ENCODE data around the gene KCTD12. TPM values are rescaled to one million over a fixed set of nuclear protein-coding genes. Genes with fewer than 3 reads are reported as not detected.
"Not testable (repeated sequence)": the region's sequence is repeated elsewhere in the genome, so short reads cannot be mapped to it uniquely, and the experiment has no call there.

The KCTD12 gene
- total and polyA plus RNA-seq, 2 experiments from 2014 or later, result 9.1 to 70.5 TPM

DNA sequence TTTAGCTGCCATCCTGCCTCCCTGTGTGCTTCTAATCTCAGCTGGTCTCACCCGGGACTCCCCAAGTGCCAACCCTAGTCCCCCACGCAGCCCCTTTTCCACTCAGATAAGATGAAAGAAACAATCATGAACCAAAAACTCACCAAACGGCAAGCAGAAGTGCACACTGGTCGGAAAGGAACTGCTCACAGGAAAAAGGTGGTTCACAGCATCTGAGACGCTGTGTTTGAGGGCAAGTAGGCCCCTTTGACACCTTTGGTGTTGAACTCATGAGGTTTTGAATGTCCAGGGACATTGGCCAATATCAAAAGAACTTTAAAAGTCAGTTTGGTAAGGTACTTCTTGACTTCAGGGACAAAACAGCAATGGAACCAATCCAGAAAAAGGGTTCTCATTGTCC lies 41.8 kb upstream of the KCTD12 start:
- H3K4me1 ChIP-seq (ENCODE audit: insufficient read depth), result peaks cover 23% of the 10 kb centered on the region
- no peaks in the 10 kb centered on the region for H3K9me2 ChIP-seq (replicated peaks; ENCODE audit: insufficient read depth)
- H3K4me3 ChIP-seq, result no peak overlapping the region
- TF ChIP-seq EZH2 (IDR thresholded peaks at IDR 0.05; ENCODE audit: borderline replicate concordance), result no peak
- TF ChIP-seq EZH2phosphoT487 (IDR thresholded peaks at IDR 0.05; ENCODE audit: low read depth, severe bottlenecking, unreplicated experiment), result no peak
- TF ChIP-seq, protein P1, sequence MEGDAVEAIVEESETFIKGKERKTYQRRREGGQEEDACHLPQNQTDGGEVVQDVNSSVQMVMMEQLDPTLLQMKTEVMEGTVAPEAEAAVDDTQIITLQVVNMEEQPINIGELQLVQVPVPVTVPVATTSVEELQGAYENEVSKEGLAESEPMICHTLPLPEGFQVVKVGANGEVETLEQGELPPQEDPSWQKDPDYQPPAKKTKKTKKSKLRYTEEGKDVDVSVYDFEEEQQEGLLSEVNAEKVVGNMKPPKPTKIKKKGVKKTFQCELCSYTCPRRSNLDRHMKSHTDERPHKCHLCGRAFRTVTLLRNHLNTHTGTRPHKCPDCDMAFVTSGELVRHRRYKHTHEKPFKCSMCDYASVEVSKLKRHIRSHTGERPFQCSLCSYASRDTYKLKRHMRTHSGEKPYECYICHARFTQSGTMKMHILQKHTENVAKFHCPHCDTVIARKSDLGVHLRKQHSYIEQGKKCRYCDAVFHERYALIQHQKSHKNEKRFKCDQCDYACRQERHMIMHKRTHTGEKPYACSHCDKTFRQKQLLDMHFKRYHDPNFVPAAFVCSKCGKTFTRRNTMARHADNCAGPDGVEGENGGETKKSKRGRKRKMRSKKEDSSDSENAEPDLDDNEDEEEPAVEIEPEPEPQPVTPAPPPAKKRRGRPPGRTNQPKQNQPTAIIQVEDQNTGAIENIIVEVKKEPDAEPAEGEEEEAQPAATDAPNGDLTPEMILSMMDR (IDR thresholded peaks at IDR 0.05; ENCODE audit: poor library complexity), result no peak
- 91% methylated on average over 5 of the region's 5 CpGs for WGBS (ENCODE audit: low lambda C conversion rate, missing lambda C conversion rate)
- H3K79me2 ChIP-seq, result no peaks in the 10 kb centered on the region
- DNase-seq (ENCODE audit: low spot score), result no peak
- no peak overlapping the region for H2AFZ ChIP-seq
- peak overlapping the region; percentile 47 for H3K27ac ChIP-seq
- H3K9me3 ChIP-seq (ENCODE audit: low read depth), result no peaks in the 10 kb centered on the region
- no peak overlapping the region for H3K4me2 ChIP-seq
- H4K20me1 ChIP-seq (ENCODE audit: insufficient read depth, poor library complexity, severe bottlenecking), result no peaks in the 10 kb centered on the region
- H3K36me3 ChIP-seq (replicated peaks; ENCODE audit: insufficient read depth, low read depth), result no peaks in the 10 kb centered on the region
- no peaks in the 10 kb centered on the region for H3K27me3 ChIP-seq

DNA sequence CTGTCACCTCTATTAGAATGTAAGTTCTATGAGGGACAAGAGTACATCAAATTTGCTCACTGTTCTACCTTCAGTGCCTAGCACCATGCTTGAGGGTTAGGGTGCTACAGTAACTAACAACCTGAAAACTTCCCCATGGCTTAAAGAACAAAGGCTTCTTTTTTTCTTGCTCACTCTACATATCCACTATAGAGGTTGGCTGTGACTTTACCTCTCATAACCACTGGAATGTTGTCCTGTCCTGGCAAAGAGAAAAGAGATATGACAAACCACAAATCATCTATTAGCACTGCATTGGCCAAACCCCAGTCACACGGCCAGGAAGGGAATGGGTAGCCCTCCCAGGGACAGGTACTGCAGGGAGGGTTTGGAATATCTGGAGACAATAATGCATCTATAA lies 38.9 kb upstream of the KCTD12 start:
- no peak for DNase-seq (ENCODE audit: low spot score)
- Histone ChIP-seq H3K27ac (no peak overlapping the region), H3K9me3 (ENCODE audit: low read depth) (no peaks in the 10 kb centered on the region), H3K4me3 (no peak overlapping the region), H4K20me1 (ENCODE audit: insufficient read depth, poor library complexity, severe bottlenecking) (no peaks in the 10 kb centered on the region), H3K4me2 (no peak overlapping the region), H2AFZ (no peak overlapping the region), H3K4me1 (ENCODE audit: insufficient read depth) (peaks cover 23% of the 10 kb centered on the region), H3K79me2 (no peaks in the 10 kb centered on the region), H3K36me3 (replicated peaks; ENCODE audit: insufficient read depth, low read depth) (no peaks in the 10 kb centered on the region), H3K27me3 (no peaks in the 10 kb centered on the region), H3K9me2 (replicated peaks; ENCODE audit: insufficient read depth) (no peaks in the 10 kb centered on the region)
- 67% methylated on average over 1 of the region's 1 CpG for WGBS (ENCODE audit: low lambda C conversion rate, missing lambda C conversion rate)
- TF ChIP-seq EZH2phosphoT487 (IDR thresholded peaks at IDR 0.05; ENCODE audit: low read depth, severe bottlenecking, unreplicated experiment), result no peak
- TF ChIP-seq EZH2 (IDR thresholded peaks at IDR 0.05; ENCODE audit: borderline replicate concordance), result no peak
- TF ChIP-seq, protein P1 (IDR thresholded peaks at IDR 0.05; ENCODE audit: poor library complexity), result no peak

DNA sequence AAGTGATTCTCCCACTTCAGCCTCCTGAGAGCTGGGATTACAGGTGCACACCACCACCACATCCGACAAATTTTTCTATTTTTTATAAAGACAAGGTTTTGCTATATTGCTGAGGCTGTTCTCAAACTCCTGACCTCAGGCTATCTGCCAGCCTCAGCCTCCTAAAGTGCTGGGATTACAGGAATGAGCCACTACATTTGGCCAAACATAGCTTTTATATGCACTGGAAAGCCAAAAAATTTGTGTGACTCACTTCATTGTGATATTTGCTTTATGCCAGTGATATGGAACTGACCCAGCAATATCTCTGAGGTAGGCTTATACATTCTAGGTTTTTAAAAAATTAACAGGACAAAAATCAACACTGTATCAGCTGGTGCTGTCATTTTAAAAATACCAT lies 35.3 kb upstream of the KCTD12 start:
- WGBS (ENCODE audit: low lambda C conversion rate, missing lambda C conversion rate), result 100% methylated on average over 1 of the region's 1 CpG
- Histone ChIP-seq H3K4me2 (no peak overlapping the region), H3K27ac (no peak overlapping the region), H3K36me3 (replicated peaks; ENCODE audit: insufficient read depth, low read depth) (no peaks in the 10 kb centered on the region), H3K4me1 (ENCODE audit: insufficient read depth) (peaks cover 15% of the 10 kb centered on the region), H3K9me2 (replicated peaks; ENCODE audit: insufficient read depth) (no peaks in the 10 kb centered on the region), H4K20me1 (ENCODE audit: insufficient read depth, poor library complexity, severe bottlenecking) (no peaks in the 10 kb centered on the region), H3K79me2 (no peaks in the 10 kb centered on the region), H3K4me3 (no peak overlapping the region), H3K27me3 (no peaks in the 10 kb centered on the region), H2AFZ (no peak overlapping the region), H3K9me3 (ENCODE audit: low read depth) (no peaks in the 10 kb centered on the region)
- DNase-seq (ENCODE audit: low spot score), result no peak
- TF ChIP-seq, protein P1 (IDR thresholded peaks at IDR 0.05; ENCODE audit: poor library complexity), result no peak
- TF ChIP-seq EZH2 (IDR thresholded peaks at IDR 0.05; ENCODE audit: borderline replicate concordance) (no peak), EZH2phosphoT487 (IDR thresholded peaks at IDR 0.05; ENCODE audit: low read depth, severe bottlenecking, unreplicated experiment) (no peak)

DNA sequence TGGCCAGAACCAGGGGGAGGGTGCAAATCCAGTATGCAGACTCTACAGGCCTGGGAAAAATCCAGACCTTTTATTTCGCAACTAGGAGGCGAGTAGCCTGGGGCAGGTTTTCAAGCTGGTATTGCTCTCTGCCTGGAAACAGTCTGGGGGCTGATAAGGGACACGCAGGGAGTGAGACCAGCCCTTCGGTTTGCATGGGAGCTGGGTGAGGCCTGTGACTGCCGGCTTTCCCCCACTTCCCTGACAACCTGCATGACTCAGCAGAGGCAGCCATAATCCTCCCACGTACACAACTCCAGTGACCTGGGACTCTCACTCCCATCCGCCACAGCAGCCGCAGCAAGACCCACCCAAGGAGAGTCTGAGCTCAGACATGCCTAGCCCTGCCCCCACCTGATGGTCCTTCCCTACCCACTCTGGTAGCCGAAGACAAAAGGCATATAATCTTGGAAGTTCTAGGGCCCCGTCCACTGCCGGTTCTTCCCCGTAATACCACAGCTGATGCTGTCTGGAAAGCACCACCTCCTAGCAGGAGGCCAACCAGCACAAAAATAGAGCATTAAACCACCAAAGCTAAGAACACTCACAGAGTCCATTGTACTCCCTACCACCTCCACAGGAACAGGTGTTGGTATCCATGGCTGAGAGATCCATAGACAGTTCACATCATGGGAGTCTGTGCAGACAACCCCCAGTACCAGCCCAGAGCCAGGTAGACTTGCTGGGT lies 31.7 kb upstream of the KCTD12 start:
- H3K36me3 ChIP-seq (replicated peaks; ENCODE audit: insufficient read depth, low read depth); H3K9me3 ChIP-seq (ENCODE audit: low read depth); H4K20me1 ChIP-seq (ENCODE audit: insufficient read depth, poor library complexity, severe bottlenecking); H3K4me3 ChIP-seq; H3K27me3 ChIP-seq; H3K9me2 ChIP-seq (replicated peaks; ENCODE audit: insufficient read depth); H3K79me2 ChIP-seq: not testable (repeated sequence)
- peak overlapping the region; percentile 29 for H2AFZ ChIP-seq
- 44% methylated on average over 12 of the region's 12 CpGs for WGBS (ENCODE audit: low lambda C conversion rate, missing lambda C conversion rate)
- H3K4me2 ChIP-seq, result peak overlapping the region; percentile 28
- peaks cover 11% of the 10 kb centered on the region for H3K4me1 ChIP-seq (ENCODE audit: insufficient read depth)
- DNase-seq (ENCODE audit: low spot score), result peak; percentile 67
- H3K27ac ChIP-seq, result peak overlapping the region; percentile 90

Data from hepatocyte (in vitro differentiated cells).